GM21723 (cell line): Measurements from ENCODE around the gene DNAJB6.

Experiments
- ATAC-seq: cut with Tn5 transposase; IDR thresholded peaks from one replicate; pipeline ENCODE4 v1.9.1; 2021; ENCODE audit warnings: mild to moderate bottlenecking, moderate library complexity; ENCODE audit not compliant: unreplicated experiment

Gene DNAJB6

GRCh38 chr7:157462419-157462771 is 125.6 kb downstream of the DNAJB6 start:
- no peak for ATAC-seq

GRCh38 chr7:157462840-157463239 is 126.0 kb downstream of the DNAJB6 start:
- no peak for ATAC-seq

GRCh38 chr7:157463245-157463644 is 126.4 kb downstream of the DNAJB6 start:
- ATAC-seq: no peak

- ATAC-seq: no peak
Measured at GRCh38 chr7:157464111-157464970, 127.5 kb downstream of the DNAJB6 start.

- ATAC-seq: no peak
Measured at GRCh38 chr7:157464971-157465886, 128.4 kb downstream of the DNAJB6 start.

- no peak for ATAC-seq
Measured at GRCh38 chr7:157465891-157466866, 129.4 kb downstream of the DNAJB6 start.

- ATAC-seq: no peak
Measured at GRCh38 chr7:157466867-157467261, 130.1 kb downstream of the DNAJB6 start.
